Nephron (organoid): Measurements from ENCODE around the gene NAA38.

Experiments used
- H3K27ac Mint-ChIP-seq, 3 experiments: 2 replicates each; pipeline ENCODE4 v1.8.0; 2020; ENCODE audit warnings: mixed read lengths in 3 of 3, mild to moderate bottlenecking in 2 of 3, moderate library complexity in 1 of 3
- H3K27me3 Mint-ChIP-seq: 2 replicates; pipeline ENCODE4 v1.8.0; 2021; ENCODE audit warnings: low read depth, mild to moderate bottlenecking, moderate library complexity, mixed read lengths
- H3K36me3 Mint-ChIP-seq: 2 replicates; pipeline ENCODE4 v1.8.0; 2020; ENCODE audit warnings: low read depth, mixed read lengths
- H3K4me1 Mint-ChIP-seq: 2 replicates; pipeline ENCODE4 v1.8.0; 2020; ENCODE audit warnings: mixed read lengths
- H3K4me3 Mint-ChIP-seq, 3 experiments: 2 replicates each; pipeline ENCODE4 v1.8.0; 2020; ENCODE audit warnings: mild to moderate bottlenecking in 3 of 3, mixed read lengths in 3 of 3, moderate library complexity in 2 of 3
- H3K9me3 Mint-ChIP-seq: 2 replicates; pipeline ENCODE4 v1.8.0; 2020; ENCODE audit warnings: mixed read lengths
- CTCF ChIP-seq, 3 experiments: fragments of 200-600 bp; sonication (generic); IDR thresholded peaks; one replicate each; pipeline ENCODE4 v1.5.0; 2021; ENCODE audit warnings: antibody characterized with exemption in 3 of 3; ENCODE audit not compliant: unreplicated experiment in 3 of 3

Gene NAA38

GRCh38 chr17:7837408-7838088 is 19.8 kb downstream of the NAA38 start:
- Mint-ChIP-seq H3K27me3 (peaks cover 4% of the 10 kb centered on the region), H3K4me1 (peaks cover 58% of the 10 kb centered on the region), H3K4me3 (peak overlapping the region; percentile 94 to 97 (median 96)), H3K36me3 (peaks cover 10% of the 10 kb centered on the region), H3K27ac (peak overlapping the region; percentile 79 to 99 (median 91)), H3K9me3 (no peaks in the 10 kb centered on the region)
- no peak for TF ChIP-seq CTCF (IDR thresholded peaks at IDR 0.05; ENCODE audit: unreplicated experiment in 3 of 3)

DNA sequence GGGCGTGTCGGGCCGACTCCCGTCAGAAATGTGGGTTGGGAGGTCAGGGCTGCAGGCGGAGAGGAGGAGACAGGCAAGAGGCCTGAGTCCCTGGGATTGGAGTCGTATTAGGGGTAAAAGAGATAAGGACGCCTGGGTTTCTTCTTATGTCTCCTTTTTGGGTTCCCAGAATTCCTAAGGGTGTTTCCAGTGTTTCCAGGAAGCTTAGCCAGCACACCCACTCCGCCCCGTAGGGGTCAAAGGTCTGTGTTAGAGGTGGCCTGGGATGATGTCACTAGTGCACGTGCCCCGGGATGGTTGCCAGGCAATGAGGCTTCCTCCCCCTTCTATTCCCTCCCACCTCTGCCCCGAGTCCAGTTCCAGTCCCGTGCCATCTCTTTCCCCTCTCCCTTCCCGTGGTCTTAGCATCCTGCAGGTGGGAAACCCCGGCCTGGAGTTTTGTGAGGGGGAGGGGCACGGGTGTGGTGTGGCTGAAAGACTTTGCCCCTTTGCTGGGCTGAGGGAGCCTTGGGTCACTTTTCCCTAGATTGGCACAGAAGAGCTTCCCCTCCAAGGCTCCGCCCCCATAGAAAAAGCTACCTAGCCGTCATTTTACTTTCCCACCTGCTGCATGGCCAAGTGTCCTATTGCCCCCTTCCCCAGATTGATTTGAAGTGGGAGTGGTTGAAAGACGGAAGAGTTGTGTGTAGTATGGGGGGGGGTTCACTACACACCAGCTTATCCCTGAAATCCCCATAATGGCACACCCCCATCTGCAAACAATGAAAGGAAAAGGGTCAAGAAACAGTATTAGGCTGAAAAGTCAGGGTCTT is 20.6 kb downstream of the NAA38 start:
- TF ChIP-seq CTCF (IDR thresholded peaks at IDR 0.05; ENCODE audit: unreplicated experiment in 3 of 3), result no peak
- Mint-ChIP-seq H3K4me3 (peak overlapping the region; percentile 94 to 97 (median 96)), H3K27ac (peak overlapping the region; percentile 79 to 99 (median 91)), H3K36me3 (peaks cover 10% of the 10 kb centered on the region), H3K4me1 (peaks cover 54% of the 10 kb centered on the region), H3K9me3 (no peaks in the 10 kb centered on the region), H3K27me3 (peaks cover 8% of the 10 kb centered on the region)

- Mint-ChIP-seq H3K27me3 (peaks cover 14% of the 10 kb centered on the region), H3K36me3 (peaks cover 10% of the 10 kb centered on the region), H3K4me3 (peak overlapping the region; percentile 94 to 97 (median 96)), H3K27ac (peak overlapping the region; percentile 79 to 99 (median 91)), H3K4me1 (peaks cover 48% of the 10 kb centered on the region), H3K9me3 (no peaks in the 10 kb centered on the region)
- no peak for TF ChIP-seq CTCF (IDR thresholded peaks at IDR 0.05; ENCODE audit: unreplicated experiment in 3 of 3)
Measured at GRCh38 chr17:7835814-7836595, 21.4 kb downstream of the NAA38 start.

- peaks cover 3% of the 10 kb centered on the region for H3K36me3 Mint-ChIP-seq
- peaks cover 23% of the 10 kb centered on the region for H3K27me3 Mint-ChIP-seq
- peak overlapping the region; percentile 74 to 99 (median 95) for H3K27ac Mint-ChIP-seq
- peak; percentile 77 to 80 (median 78) for TF ChIP-seq CTCF (IDR thresholded peaks at IDR 0.05; ENCODE audit: unreplicated experiment in 3 of 3)
- H3K9me3 Mint-ChIP-seq, result no peaks in the 10 kb centered on the region
- H3K4me3 Mint-ChIP-seq, result peak overlapping the region; percentile 89 to 97 (median 94)
- H3K4me1 Mint-ChIP-seq, result peaks cover 40% of the 10 kb centered on the region
Measured at GRCh38 chr17:7834957-7835813, 22.2 kb downstream of the NAA38 start.

DNA sequence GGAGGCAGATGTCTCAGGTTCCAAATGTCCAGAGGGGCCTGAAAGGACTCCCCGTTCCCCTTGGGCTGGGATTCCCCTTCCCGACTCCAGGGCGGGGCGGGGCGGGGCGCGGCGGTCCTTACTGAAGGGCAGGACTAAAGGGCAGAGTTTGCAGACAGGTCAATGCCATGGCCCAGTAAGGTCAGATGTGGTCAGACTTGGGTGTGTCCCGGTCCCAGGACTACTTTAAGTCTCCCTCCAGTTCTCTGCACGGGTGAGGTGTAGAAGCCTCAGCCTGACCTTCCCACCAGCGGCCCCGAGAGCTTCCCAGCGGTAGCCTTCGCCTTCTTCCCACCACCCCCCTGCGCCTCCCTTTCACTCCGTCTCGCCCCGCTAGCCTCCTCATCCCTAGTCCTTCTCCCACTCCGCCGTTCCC is 22.8 kb downstream of the NAA38 start:
- H3K27ac Mint-ChIP-seq, result peak overlapping the region; percentile 74 to 99 (median 95)

More for the DNA sequence above, 22.8 kb downstream of the NAA38 start:
- H3K4me1 Mint-ChIP-seq, result peaks cover 34% of the 10 kb centered on the region
- no peaks in the 10 kb centered on the region for H3K36me3 Mint-ChIP-seq
- no peaks in the 10 kb centered on the region for H3K9me3 Mint-ChIP-seq
- peaks cover 24% of the 10 kb centered on the region for H3K27me3 Mint-ChIP-seq
- H3K4me3 Mint-ChIP-seq, result peak overlapping the region; percentile 89 to 97 (median 90)
- TF ChIP-seq CTCF (IDR thresholded peaks at IDR 0.05; ENCODE audit: unreplicated experiment in 3 of 3), result no peak
